Measurements from ENCODE around the gene CYB5D1. TPM values are rescaled to one million over a fixed set of nuclear protein-coding genes. Genes with fewer than 3 reads are reported as not detected.
A peak's percentile ranks its signal among the peaks of the same experiment; 100 is the strongest.
"Not testable (repeated sequence)": the region's sequence is repeated elsewhere in the genome, so short reads cannot be mapped to it uniquely, and the experiment has no call there.

Gene CYB5D1, protein sequence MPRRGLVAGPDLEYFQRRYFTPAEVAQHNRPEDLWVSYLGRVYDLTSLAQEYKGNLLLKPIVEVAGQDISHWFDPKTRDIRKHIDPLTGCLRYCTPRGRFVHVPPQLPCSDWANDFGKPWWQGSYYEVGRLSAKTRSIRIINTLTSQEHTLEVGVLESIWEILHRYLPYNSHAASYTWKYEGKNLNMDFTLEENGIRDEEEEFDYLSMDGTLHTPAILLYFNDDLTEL
- total RNA-seq, result 10 to 100 TPM in 1 of 4 donors, 1 to 10 TPM in 3; 7.0 to 14.1 (median 9.1) TPM

DNA sequence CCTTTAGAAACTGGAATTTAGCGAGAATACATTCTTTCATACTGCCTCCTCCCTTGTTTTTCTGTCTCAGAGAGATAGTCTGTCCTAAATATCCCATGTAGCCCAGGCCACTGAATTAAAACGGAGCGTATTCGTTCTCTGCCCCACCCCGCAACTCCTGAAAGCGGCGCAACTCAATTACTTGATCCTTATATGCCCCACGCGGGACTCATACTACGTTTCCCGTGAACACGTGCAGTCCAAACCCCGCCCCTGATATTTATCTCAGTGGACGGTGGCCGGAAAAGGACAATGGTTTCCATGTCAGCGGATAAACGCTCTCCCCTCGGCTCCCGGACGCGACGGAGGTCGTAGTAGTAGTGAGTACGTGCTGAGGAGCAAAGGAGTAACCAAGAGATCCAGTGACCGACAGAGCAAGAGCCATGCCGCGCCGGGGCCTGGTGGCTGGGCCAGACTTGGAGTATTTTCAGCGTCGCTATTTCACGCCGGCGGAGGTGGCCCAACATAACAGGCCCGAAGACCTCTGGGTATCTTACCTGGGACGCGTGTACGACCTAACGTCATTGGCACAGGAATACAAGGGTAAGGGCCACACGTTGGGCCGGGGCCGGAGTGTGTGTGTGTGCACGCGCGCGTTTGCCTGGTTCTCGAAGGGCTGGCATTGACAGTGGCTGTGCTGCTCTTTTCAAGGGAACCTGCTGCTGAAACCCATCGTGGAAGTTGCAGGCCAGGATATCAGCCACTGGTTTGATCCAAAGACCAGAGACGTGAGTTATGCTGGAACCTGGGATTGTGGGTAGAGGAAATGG, at the start of gene CYB5D1:
Gene CYB5D1 (plus strand): TSS at position 291 of the 809 bp plus-strand sequence. CDS start 132 bp downstream, at position 423.
- peak within 1 kb of the TSS; percentile 27 for H3K4me3 ChIP-seq (ENCODE audit: low read depth, poor library complexity, severe bottlenecking)
- intact Hi-C loops (cut with DNase I; ENCODE audit: low total_unique reads), result no loop called here
- no peak for TF ChIP-seq POLR2A (IDR thresholded peaks at IDR 0.05)
- TF ChIP-seq, protein P1, sequence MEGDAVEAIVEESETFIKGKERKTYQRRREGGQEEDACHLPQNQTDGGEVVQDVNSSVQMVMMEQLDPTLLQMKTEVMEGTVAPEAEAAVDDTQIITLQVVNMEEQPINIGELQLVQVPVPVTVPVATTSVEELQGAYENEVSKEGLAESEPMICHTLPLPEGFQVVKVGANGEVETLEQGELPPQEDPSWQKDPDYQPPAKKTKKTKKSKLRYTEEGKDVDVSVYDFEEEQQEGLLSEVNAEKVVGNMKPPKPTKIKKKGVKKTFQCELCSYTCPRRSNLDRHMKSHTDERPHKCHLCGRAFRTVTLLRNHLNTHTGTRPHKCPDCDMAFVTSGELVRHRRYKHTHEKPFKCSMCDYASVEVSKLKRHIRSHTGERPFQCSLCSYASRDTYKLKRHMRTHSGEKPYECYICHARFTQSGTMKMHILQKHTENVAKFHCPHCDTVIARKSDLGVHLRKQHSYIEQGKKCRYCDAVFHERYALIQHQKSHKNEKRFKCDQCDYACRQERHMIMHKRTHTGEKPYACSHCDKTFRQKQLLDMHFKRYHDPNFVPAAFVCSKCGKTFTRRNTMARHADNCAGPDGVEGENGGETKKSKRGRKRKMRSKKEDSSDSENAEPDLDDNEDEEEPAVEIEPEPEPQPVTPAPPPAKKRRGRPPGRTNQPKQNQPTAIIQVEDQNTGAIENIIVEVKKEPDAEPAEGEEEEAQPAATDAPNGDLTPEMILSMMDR (IDR thresholded peaks at IDR 0.05), result no peak
- peak; percentile 94 to 98 for DNase-seq (ENCODE audit: low spot score in 2 of 2)
- 0 to 1% methylated on average over 44 to 48 of the region's 48 CpGs for WGBS, 2 donors

DNA sequence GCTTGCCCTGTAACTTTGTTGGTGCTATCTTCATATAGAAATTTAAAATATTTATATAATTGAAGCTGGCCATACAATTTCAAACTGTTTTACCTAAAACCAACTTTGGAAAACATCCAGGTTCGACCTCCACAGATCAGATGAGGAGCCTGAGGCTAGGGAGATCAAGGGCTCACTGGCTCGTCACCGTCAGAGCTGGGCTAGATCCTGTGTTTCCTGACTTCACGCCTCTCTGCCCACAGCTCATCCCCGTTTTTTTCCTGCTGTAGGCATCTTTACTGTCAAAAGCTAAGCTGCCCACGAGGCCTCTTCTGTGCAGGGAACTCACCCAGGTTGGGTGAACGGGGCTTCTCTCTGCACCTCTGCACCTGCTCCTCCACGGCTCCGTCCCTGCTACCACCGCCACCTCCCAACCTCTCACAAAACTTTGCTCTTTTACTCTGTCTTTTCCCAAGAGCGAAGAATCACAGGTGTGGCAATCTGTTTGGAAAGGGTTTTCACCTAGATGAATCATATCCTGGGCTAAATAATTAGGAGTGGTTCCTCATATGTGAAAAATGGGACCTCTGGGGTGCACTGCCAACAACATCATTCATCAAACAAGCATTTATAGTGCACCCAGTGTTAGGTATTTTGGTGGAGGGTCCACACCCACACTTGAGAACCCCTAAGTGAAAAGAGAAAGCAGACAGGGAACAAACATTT, 48.6 kb upstream of the CYB5D1 start:
- intact Hi-C loops (cut with DNase I; ENCODE audit: low total_unique reads), result no loop called here
- 41 to 49% methylated on average over 11 of the region's 11 CpGs for WGBS, 2 donors
- no peak overlapping the region for H3K4me3 ChIP-seq (ENCODE audit: low read depth, poor library complexity, severe bottlenecking)
- no peak for DNase-seq (ENCODE audit: low spot score in 2 of 2)
- TF ChIP-seq, protein P1 (IDR thresholded peaks at IDR 0.05), result no peak
- no peak for TF ChIP-seq POLR2A (IDR thresholded peaks at IDR 0.05)

DNA sequence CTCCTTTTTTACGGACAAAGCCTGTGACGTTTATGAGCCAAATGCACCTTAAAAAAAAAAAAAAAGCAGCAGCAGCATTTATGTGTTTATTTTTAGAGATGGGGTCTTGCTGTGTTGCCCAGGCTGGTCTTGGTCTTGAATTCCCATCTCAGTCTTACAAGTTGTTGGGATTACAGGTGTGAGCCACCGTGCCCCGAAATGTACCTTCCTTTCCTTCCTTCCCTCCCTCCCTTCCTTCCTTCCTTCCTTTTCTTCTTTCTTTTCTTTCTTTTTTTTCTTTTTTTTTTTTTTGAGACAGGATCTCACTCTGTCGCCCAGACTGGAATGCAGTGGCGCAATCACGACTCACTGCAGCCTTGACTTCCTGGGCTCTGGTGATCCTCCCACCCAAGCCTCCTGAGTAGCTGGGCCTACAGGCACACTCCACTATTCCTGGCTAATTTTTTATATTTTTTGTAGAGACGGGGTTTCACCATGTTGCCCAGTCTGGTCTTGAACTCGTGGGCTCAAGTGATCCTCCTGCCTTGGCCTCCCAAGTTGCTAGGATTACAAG, 47.9 kb upstream of the CYB5D1 start:
- intact Hi-C loops (cut with DNase I; ENCODE audit: low total_unique reads), result loop anchor here (10.0 kb wide), 1 partner anchor 65 kb away; no protein-coding TSS in a partner anchor
- WGBS, 2 donors, result 69 to 77% methylated on average over 9 of the region's 9 CpGs
- not testable (repeated sequence) for DNase-seq (ENCODE audit: low spot score in 2 of 2); H3K4me3 ChIP-seq (ENCODE audit: low read depth, poor library complexity, severe bottlenecking)

DNA sequence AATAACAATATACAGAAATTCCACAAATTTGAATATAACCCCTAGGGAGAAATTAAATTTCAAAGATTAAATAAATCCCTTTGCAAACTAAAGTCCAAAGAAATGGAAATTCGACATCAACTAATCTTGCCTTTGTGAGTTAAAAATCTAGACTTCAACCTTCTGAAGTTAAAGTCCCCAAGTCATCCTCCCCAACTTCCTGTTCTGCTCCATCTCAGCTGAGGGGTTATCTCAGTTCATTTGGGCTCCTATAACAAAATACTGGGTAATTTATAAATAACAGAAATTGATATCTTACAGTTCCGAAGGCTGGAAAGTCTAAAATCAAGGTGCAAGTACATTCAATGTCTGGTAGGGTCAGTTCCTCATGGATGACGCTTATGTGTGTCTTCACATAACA, 46.6 kb upstream of the CYB5D1 start:
- whole genome bisulfite sequencing, 2 donors, result 83 to 89% methylated on average over 3 of the region's 3 CpGs

DNA sequence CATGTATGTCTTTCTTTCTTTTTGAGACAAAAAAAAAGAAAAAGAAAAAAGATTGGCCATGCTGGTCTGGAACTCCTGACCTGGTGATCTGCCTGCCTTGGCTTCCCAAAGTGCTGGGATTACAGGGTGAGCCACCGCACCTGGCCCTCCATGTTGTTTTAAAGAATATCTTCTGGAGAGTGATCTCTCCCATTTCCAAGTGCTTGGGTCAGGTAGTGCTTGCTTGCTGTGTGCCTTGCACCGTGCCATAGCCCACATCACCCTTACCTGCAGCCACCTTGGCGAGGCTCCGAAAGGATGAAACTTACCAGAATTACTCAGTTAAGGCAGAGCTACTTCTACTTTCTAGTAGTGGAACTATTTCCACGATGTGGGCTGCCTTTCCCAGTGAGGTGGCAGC, 42.8 kb upstream of the CYB5D1 start:
- no peak for TF ChIP-seq POLR2A (IDR thresholded peaks at IDR 0.05)
- TF ChIP-seq, protein P1 (IDR thresholded peaks at IDR 0.05), result no peak
- 85 to 86% methylated on average over 5 of the region's 5 CpGs for WGBS, 2 donors
- no peak overlapping the region for H3K4me3 ChIP-seq (ENCODE audit: low read depth, poor library complexity, severe bottlenecking)
- no peak for DNase-seq (ENCODE audit: low spot score in 2 of 2)
- intact Hi-C loops (cut with DNase I; ENCODE audit: low total_unique reads), result loop anchor here (10.0 kb wide), 1 partner anchor 70 kb away; no protein-coding TSS in a partner anchor

More for the DNA sequence above, 46.6 kb upstream of the CYB5D1 start:
- no peak for TF ChIP-seq POLR2A (IDR thresholded peaks at IDR 0.05)
- TF ChIP-seq, protein P1 (IDR thresholded peaks at IDR 0.05), result no peak
- DNase-seq (ENCODE audit: low spot score in 2 of 2), result no peak
- intact Hi-C loops (cut with DNase I; ENCODE audit: low total_unique reads), result loop anchor here (10.0 kb wide), 1 partner anchor 66 kb away; no protein-coding TSS in a partner anchor
- no peak overlapping the region for H3K4me3 ChIP-seq (ENCODE audit: low read depth, poor library complexity, severe bottlenecking)
